ENCODE data around the gene NACAD.

The NACAD gene

GRCh38 chr7:45092931-45093235 lies 4.1 kb upstream of the NACAD start:
- no peak for FAIRE-seq

GRCh38 chr7:45092100-45092930 lies 3.5 kb upstream of the NACAD start:
- DNase-seq (ENCODE audit: low spot score) (no peak), FAIRE-seq (no peak)

More at GRCh38 chr7:45092931-45093235, 4.1 kb upstream of the NACAD start:
- DNase-seq (ENCODE audit: low spot score) = no peak

GRCh38 chr7:45089341-45089891 lies 647 bp upstream of the NACAD start:
- FAIRE-seq (no peak), DNase-seq (ENCODE audit: low spot score) (no peak)

GRCh38 chr7:45088146-45088701 lies 545 bp downstream of the NACAD start:
- FAIRE-seq = no peak
- DNase-seq (ENCODE audit: low spot score) = no peak

GRCh38 chr7:45087301-45088145 lies 1.2 kb downstream of the NACAD start:
- DNase-seq (ENCODE audit: low spot score) (no peak), FAIRE-seq (no peak)

GRCh38 chr7:45086331-45087065 lies 2.3 kb downstream of the NACAD start:
- DNase-seq (ENCODE audit: low spot score) = no peak
- FAIRE-seq = no peak

- FAIRE-seq (no peak), DNase-seq (ENCODE audit: low spot score) (no peak)
These were observed 3.1 kb downstream of the NACAD start for GRCh38 chr7:45085619-45086200.

- DNase-seq (ENCODE audit: low spot score) (no peak), FAIRE-seq (no peak)
These were observed 3.7 kb downstream of the NACAD start for GRCh38 chr7:45084901-45085618.

GRCh38 chr7:45084336-45084735 lies 4.4 kb downstream of the NACAD start:
- DNase-seq (ENCODE audit: low spot score) = no peak
- no peak for FAIRE-seq

- no peak for DNase-seq (ENCODE audit: low spot score)
These were observed 5.9 kb downstream of the NACAD start for GRCh38 chr7:45082831-45083331.

GRCh38 chr7:45082031-45082830 lies 6.5 kb downstream of the NACAD start:
- FAIRE-seq (no peak), DNase-seq (ENCODE audit: low spot score) (no peak)

More at GRCh38 chr7:45082831-45083331, 5.9 kb downstream of the NACAD start:
- FAIRE-seq = no peak

- FAIRE-seq (no peak), DNase-seq (ENCODE audit: low spot score) (no peak)
These were observed 7.1 kb downstream of the NACAD start for GRCh38 chr7:45081670-45081974.

- FAIRE-seq (no peak), DNase-seq (ENCODE audit: low spot score) (no peak)
These were observed 7.7 kb downstream of the NACAD start for GRCh38 chr7:45080958-45081669.

GRCh38 chr7:45080265-45080957 lies 8.4 kb downstream of the NACAD start:
- FAIRE-seq = no peak

GRCh38 chr7:45078125-45078681 lies 10.6 kb downstream of the NACAD start:
- no peak for DNase-seq (ENCODE audit: low spot score)
- FAIRE-seq = no peak

More at GRCh38 chr7:45080265-45080957, 8.4 kb downstream of the NACAD start:
- DNase-seq (ENCODE audit: low spot score) = no peak

GRCh38 chr7:45077579-45077978 lies 11.2 kb downstream of the NACAD start:
- DNase-seq (ENCODE audit: low spot score) = no peak
- no peak for FAIRE-seq

- DNase-seq (ENCODE audit: low spot score) (no peak), FAIRE-seq (no peak)
These were observed 11.8 kb downstream of the NACAD start for GRCh38 chr7:45076946-45077345.
